ENCODE data around the gene SLC17A1.

SLC17A1 gene

DNA sequence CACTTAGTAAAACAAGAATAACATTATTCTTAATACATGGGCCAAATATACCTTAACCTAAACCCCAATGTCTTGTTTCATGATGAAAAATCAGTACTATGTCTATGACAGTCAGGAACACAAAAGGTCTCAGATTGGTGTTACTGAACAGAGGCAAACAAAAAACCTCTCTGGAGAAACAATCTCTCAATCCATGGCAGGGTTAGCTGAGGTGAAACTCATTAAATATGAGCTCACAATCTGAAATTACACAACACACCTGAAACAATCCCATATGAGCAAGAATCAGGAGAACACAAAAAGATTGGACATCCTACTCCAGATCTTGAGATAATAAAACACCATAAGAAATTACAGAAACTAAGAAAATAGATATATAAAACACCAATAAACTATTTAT is 83.8 kb downstream of the SLC17A1 start:
- no peak overlapping the region for H3K4me3 ChIP-seq (ENCODE audit: insufficient read depth, low read length, poor library complexity, severe bottlenecking)
- H3K27me3 ChIP-seq (ENCODE audit: low read length), result no peaks in the 10 kb centered on the region
- TF ChIP-seq EZH2phosphoT487 (conservative IDR thresholded peaks at IDR 0.05; ENCODE audit: low read length), result no peak
- TF ChIP-seq, protein P1, sequence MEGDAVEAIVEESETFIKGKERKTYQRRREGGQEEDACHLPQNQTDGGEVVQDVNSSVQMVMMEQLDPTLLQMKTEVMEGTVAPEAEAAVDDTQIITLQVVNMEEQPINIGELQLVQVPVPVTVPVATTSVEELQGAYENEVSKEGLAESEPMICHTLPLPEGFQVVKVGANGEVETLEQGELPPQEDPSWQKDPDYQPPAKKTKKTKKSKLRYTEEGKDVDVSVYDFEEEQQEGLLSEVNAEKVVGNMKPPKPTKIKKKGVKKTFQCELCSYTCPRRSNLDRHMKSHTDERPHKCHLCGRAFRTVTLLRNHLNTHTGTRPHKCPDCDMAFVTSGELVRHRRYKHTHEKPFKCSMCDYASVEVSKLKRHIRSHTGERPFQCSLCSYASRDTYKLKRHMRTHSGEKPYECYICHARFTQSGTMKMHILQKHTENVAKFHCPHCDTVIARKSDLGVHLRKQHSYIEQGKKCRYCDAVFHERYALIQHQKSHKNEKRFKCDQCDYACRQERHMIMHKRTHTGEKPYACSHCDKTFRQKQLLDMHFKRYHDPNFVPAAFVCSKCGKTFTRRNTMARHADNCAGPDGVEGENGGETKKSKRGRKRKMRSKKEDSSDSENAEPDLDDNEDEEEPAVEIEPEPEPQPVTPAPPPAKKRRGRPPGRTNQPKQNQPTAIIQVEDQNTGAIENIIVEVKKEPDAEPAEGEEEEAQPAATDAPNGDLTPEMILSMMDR (IDR thresholded peaks at IDR 0.05; ENCODE audit: insufficient read depth, low read length, poor library complexity, severe bottlenecking), result no peak
- no peaks in the 10 kb centered on the region for H3K9me3 ChIP-seq (ENCODE audit: insufficient read depth, low read length)
- H3F3A ChIP-seq (ENCODE audit: insufficient read depth), result no peaks in the 10 kb centered on the region
- no peak overlapping the region for H3K9ac ChIP-seq (ENCODE audit: low read length)
- no peaks in the 10 kb centered on the region for H4K20me1 ChIP-seq (ENCODE audit: low read depth, low read length)
- H3K27ac ChIP-seq (ENCODE audit: low read depth, low read length), result no peak overlapping the region
- H2AFZ ChIP-seq (ENCODE audit: low read depth, low read length, severe bottlenecking), result no peak overlapping the region
- no peak overlapping the region for H3K4me2 ChIP-seq (ENCODE audit: low read depth, low read length, poor library complexity, severe bottlenecking)
- H3K36me3 ChIP-seq (ENCODE audit: low read length), result no peaks in the 10 kb centered on the region
- H3K9me2 ChIP-seq (replicated peaks; ENCODE audit: insufficient read depth, low read length), result no peaks in the 10 kb centered on the region
- H3K79me2 ChIP-seq (ENCODE audit: insufficient read depth, low read length), result no peaks in the 10 kb centered on the region

DNA sequence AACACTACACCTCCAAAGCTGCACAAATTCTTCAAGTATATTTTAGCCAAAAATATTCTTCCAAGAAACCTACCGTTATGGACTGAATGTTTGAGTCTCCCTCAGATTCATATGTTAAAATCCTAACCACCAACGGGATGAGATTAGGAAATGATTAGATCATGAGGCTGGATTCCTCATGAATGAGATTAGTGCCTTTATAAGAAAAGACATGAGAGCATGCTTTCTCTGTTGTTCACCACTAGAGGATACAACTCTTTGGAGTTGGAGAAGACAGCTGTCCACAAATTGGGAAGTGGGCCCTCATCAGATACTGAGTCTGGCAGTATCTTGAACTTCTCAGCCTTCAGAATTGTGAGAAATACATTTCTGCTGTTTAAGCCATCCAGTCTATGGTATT is 84.4 kb downstream of the SLC17A1 start:
- Histone ChIP-seq H3K27me3 (ENCODE audit: low read length) (no peaks in the 10 kb centered on the region), H3K9me2 (replicated peaks; ENCODE audit: insufficient read depth, low read length) (no peaks in the 10 kb centered on the region), H3K79me2 (ENCODE audit: insufficient read depth, low read length) (no peaks in the 10 kb centered on the region), H3K9me3 (ENCODE audit: insufficient read depth, low read length) (no peaks in the 10 kb centered on the region), H4K20me1 (ENCODE audit: low read depth, low read length) (no peaks in the 10 kb centered on the region), H3K27ac (ENCODE audit: low read depth, low read length) (no peak overlapping the region), H3F3A (ENCODE audit: insufficient read depth) (no peaks in the 10 kb centered on the region), H3K4me3 (ENCODE audit: insufficient read depth, low read length, poor library complexity, severe bottlenecking) (no peak overlapping the region), H3K4me2 (ENCODE audit: low read depth, low read length, poor library complexity, severe bottlenecking) (no peak overlapping the region), H2AFZ (ENCODE audit: low read depth, low read length, severe bottlenecking) (no peak overlapping the region), H3K9ac (ENCODE audit: low read length) (no peak overlapping the region), H3K36me3 (ENCODE audit: low read length) (no peaks in the 10 kb centered on the region)
- no peak for TF ChIP-seq EZH2phosphoT487 (conservative IDR thresholded peaks at IDR 0.05; ENCODE audit: low read length)
- TF ChIP-seq, protein P1 (IDR thresholded peaks at IDR 0.05; ENCODE audit: insufficient read depth, low read length, poor library complexity, severe bottlenecking), result no peak

- Histone ChIP-seq H3K9ac (ENCODE audit: low read length) (no peak overlapping the region), H3K4me3 (ENCODE audit: insufficient read depth, low read length, poor library complexity, severe bottlenecking) (no peak overlapping the region), H3F3A (ENCODE audit: insufficient read depth) (no peaks in the 10 kb centered on the region), H3K9me2 (replicated peaks; ENCODE audit: insufficient read depth, low read length) (no peaks in the 10 kb centered on the region), H3K4me2 (ENCODE audit: low read depth, low read length, poor library complexity, severe bottlenecking) (no peak overlapping the region), H2AFZ (ENCODE audit: low read depth, low read length, severe bottlenecking) (no peak overlapping the region), H3K27ac (ENCODE audit: low read depth, low read length) (no peak overlapping the region), H3K27me3 (ENCODE audit: low read length) (no peaks in the 10 kb centered on the region), H3K9me3 (ENCODE audit: insufficient read depth, low read length) (0 out of 2 replicates have a peak, but pooled peaks cover 3% of the 10 kb centered on the region), H4K20me1 (ENCODE audit: low read depth, low read length) (no peaks in the 10 kb centered on the region), H3K36me3 (ENCODE audit: low read length) (no peaks in the 10 kb centered on the region), H3K79me2 (ENCODE audit: insufficient read depth, low read length) (no peaks in the 10 kb centered on the region)
- TF ChIP-seq EZH2phosphoT487 (conservative IDR thresholded peaks at IDR 0.05; ENCODE audit: low read length), result no peak
- TF ChIP-seq, protein P1 (IDR thresholded peaks at IDR 0.05; ENCODE audit: insufficient read depth, low read length, poor library complexity, severe bottlenecking), result no peak
These were observed 84.9 kb downstream of the SLC17A1 start for GRCh38 chr6:25746968-25747367.
